Vagina (tissue), 2 donors: Measurements from ENCODE around the gene CAMSAP1.

Experiments used
- POLR2A ChIP-seq, 2 donors: fragments of 450-650 bp; IDR thresholded peaks; one replicate each; pipeline ENCODE4 v1.6.1; 2017; ENCODE audit warnings: antibody characterized with exemption in 2 of 2, mild to moderate bottlenecking in 2 of 2, moderate library complexity in 2 of 2
- POLR2AphosphoS5 ChIP-seq, 2 donors: sonication (generic); formaldehyde crosslinking; IDR thresholded peaks; one replicate each; pipeline ENCODE4 v1.9.0; 2017; ENCODE audit warnings: antibody characterized with exemption in 2 of 2, mild to moderate bottlenecking in 2 of 2, low read depth in 1 of 2; ENCODE audit not compliant: insufficient read depth in 1 of 2
- TF ChIP-seq, protein P1 (sequence below), 3 experiments: fragments of 450-650 bp in 2 of 3; fragments of 200-600 bp in 1 of 3; sonication (generic) in 1 of 3; IDR thresholded peaks; one replicate each; pipeline ENCODE4 v1.5.1; 2017 to 2019; ENCODE audit warnings: antibody characterized with exemption in 3 of 3, mild to moderate bottlenecking in 2 of 3, moderate library complexity in 2 of 3

- TF ChIP-seq, protein P1, sequence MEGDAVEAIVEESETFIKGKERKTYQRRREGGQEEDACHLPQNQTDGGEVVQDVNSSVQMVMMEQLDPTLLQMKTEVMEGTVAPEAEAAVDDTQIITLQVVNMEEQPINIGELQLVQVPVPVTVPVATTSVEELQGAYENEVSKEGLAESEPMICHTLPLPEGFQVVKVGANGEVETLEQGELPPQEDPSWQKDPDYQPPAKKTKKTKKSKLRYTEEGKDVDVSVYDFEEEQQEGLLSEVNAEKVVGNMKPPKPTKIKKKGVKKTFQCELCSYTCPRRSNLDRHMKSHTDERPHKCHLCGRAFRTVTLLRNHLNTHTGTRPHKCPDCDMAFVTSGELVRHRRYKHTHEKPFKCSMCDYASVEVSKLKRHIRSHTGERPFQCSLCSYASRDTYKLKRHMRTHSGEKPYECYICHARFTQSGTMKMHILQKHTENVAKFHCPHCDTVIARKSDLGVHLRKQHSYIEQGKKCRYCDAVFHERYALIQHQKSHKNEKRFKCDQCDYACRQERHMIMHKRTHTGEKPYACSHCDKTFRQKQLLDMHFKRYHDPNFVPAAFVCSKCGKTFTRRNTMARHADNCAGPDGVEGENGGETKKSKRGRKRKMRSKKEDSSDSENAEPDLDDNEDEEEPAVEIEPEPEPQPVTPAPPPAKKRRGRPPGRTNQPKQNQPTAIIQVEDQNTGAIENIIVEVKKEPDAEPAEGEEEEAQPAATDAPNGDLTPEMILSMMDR (IDR thresholded peaks at IDR 0.05): no peak
- no peak for TF ChIP-seq POLR2AphosphoS5 (IDR thresholded peaks at IDR 0.05; ENCODE audit: insufficient read depth in 1 of 2, low read depth in 1 of 2)
- TF ChIP-seq POLR2A (IDR thresholded peaks at IDR 0.05): no peak
These were observed 118.6 kb downstream of the CAMSAP1 start for GRCh38 chr9:135788576-135789300.
